HG02885 (cell line): ENCODE data around the gene MGAT4A.
"Not testable (repeated sequence)": the region's sequence is repeated elsewhere in the genome, so short reads cannot be mapped to it uniquely, and the experiment has no call there.

Experiments
- ATAC-seq: cut with Tn5 transposase; IDR thresholded peaks from one replicate; pipeline ENCODE4 v1.9.1; 2021; ENCODE audit warnings: mild to moderate bottlenecking; ENCODE audit not compliant: unreplicated experiment, poor library complexity

MGAT4A gene

GRCh38 chr2:98732430-98733051 lies 1.6 kb upstream of the MGAT4A start:
- no peak for ATAC-seq

- ATAC-seq, result no peak
Observed at GRCh38 chr2:98731894-98732349, 990 bp upstream of the MGAT4A start.

- ATAC-seq, result peak; percentile 61
Observed at GRCh38 chr2:98730707-98731040, 258 bp downstream of the MGAT4A start.

- ATAC-seq, result peak; percentile 15
Observed at GRCh38 chr2:98730053-98730706, 752 bp downstream of the MGAT4A start.

- ATAC-seq, result no peak
Observed at GRCh38 chr2:98729652-98730051, 1.3 kb downstream of the MGAT4A start.

GRCh38 chr2:98728088-98728718 lies 2.7 kb downstream of the MGAT4A start:
- not testable (repeated sequence) for ATAC-seq

GRCh38 chr2:98727369-98728087 lies 3.4 kb downstream of the MGAT4A start:
- ATAC-seq, result no peak

GRCh38 chr2:98726735-98727368 lies 4.1 kb downstream of the MGAT4A start:
- ATAC-seq, result no peak

GRCh38 chr2:98726205-98726604 lies 4.7 kb downstream of the MGAT4A start:
- ATAC-seq, result no peak

- ATAC-seq, result no peak
Observed at GRCh38 chr2:98720286-98720685, 10.6 kb downstream of the MGAT4A start.

- no peak for ATAC-seq
Observed at GRCh38 chr2:98717621-98718020, 13.3 kb downstream of the MGAT4A start.

GRCh38 chr2:98716786-98717185 lies 14.1 kb downstream of the MGAT4A start:
- no peak for ATAC-seq

GRCh38 chr2:98715812-98716451 lies 15.0 kb downstream of the MGAT4A start:
- no peak for ATAC-seq

- peak; percentile 83 for ATAC-seq
Observed at GRCh38 chr2:98713332-98714015, 17.5 kb downstream of the MGAT4A start.

- ATAC-seq, result no peak
Observed at GRCh38 chr2:98712145-98712544, 18.8 kb downstream of the MGAT4A start.

GRCh38 chr2:98711506-98711905 lies 19.4 kb downstream of the MGAT4A start:
- ATAC-seq, result no peak

GRCh38 chr2:98710734-98711133 lies 20.2 kb downstream of the MGAT4A start:
- no peak for ATAC-seq

GRCh38 chr2:98709535-98709934 lies 21.4 kb downstream of the MGAT4A start:
- ATAC-seq, result no peak

- no peak for ATAC-seq
Observed at GRCh38 chr2:98708396-98709186, 22.3 kb downstream of the MGAT4A start.
